GM21529 (cell line): ENCODE measurements around the gene RAMACL.
A peak's percentile ranks its signal among the peaks of the same experiment; 100 is the strongest.
"Not testable (repeated sequence)": the region's sequence is repeated elsewhere in the genome, so short reads cannot be mapped to it uniquely, and the experiment has no call there.

Source experiments
- ATAC-seq: cut with Tn5 transposase; IDR thresholded peaks from one replicate; pipeline ENCODE4 v1.9.1; 2021; ENCODE audit not compliant: unreplicated experiment

RAMACL gene

DNA sequence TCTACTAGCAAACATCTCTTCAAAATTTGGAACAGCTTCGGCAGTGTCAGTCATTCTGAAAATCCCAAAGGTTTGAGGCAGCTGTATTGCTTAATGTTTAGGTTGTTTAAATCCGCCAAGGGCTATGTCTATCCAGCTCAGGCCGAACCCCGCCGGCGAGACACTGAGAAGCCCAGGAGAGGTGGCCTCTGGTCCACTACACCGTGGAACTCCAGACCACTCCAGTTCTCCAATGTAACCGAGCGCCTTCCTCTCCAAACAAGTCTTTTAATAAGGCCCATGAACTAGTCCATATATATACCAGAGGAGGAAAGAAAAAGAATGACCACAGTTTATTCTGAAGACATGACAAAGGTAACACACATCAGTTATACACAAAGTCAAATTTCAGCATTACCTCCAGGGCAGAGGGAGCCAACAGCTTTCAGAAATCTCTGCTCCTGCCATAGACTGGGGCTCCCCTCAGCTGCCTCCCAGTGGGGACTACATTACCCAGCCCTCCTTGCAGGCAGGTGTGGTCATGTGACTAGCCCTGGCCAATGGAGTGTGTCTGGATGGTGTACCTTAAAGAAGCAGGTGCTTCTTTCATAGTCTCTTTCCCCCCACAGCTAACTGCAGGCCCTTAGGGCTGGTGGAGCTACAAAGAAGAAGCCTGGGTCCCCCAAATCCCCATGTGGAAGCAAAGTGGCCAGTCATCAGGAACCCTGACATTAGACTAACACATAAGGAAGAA lies at the start of gene RAMACL:
Gene RAMACL (minus strand): TSS at position 255 of the 733 bp plus-strand sequence. CDS start 201 bp downstream, at position 54.
- ATAC-seq = peak; percentile 67

DNA sequence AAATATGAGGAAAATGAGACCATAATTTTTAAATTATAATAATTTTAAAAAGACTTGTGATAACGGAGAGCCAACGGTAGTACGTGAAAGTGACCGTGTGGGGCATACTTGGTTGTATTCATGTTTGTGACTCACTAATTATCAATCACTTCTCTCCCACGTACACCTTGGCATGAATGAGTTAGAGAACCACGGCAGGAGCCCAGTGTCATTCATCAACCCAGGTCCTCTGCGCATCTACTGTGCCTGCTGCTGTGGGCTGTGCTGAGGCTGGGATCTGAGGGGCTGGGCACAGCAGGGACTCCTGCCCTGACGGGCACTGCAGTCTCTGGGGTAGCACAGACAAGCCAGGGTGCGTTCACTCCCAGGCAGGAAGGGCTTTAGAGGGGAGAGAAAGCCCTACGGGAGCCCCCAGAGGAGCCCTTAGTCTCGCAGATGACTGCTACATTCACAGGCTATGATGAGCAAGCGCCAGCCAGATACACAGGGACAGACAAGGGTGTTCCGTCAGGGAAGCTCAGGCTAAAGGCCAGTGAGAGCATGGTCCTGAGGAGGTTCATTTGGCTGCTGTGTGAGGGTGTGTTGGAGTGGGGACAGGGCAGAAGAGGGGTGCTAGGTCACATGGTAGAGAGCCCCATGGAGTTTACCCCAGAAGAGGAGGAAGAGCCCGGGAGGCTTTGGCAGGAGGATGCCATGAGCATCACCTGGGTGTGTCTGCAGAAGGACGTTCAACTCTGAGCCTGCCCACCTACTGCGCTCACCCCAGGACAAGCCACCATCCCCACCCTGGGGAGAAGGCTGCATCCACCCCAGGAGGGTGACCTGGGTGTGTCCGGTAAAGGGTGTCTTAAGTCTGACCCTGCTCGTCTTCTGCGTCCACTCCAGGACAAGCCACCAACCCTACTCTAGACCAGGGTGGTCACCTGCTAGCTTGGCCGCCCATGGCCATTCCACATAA lies 48.8 kb upstream of the RAMACL start:
- no peak for ATAC-seq

GRCh38 chr6:166634581-166634980 lies 48.1 kb upstream of the RAMACL start:
- ATAC-seq = not testable (repeated sequence)

DNA sequence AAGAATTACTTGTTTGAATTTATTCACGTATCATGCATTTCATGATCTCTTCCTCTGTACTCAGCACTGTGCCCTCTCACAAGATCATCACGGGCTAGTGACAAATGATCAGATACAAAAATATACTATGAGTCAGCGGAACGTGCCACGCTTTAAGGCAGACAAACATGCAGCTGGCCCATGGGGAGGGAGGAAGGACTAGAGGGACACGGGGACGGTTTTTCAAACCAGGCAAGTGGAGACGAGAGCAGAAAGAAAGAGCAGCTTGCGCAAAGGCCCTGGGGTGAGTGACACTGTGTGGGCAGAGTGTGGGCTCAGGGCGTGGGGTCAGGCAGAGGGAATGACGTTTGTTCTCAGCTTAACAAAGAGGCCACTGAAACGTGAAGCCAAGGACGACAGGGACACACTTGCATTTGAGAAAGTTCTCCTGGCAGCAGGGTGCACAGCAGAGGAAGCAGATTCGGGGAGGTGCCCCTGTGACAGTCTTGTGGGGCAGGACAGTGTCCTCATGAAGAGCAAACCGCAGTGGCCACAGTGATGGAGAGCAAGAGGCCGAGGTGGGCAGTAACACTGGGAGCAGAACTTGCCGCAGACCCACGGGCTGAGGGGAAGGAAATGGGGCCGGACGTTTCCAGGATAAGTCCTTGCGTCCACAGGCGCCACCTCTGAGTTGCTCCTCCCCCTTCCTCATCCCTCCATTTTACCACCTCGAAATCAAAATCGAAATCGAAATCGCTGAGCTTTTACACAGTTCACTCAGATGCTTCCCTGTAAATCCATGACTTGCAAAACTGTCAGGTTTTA lies 47.5 kb upstream of the RAMACL start:
- ATAC-seq = no peak

- no peak for ATAC-seq
Observed at GRCh38 chr6:166632731-166633130, 46.3 kb upstream of the RAMACL start.

DNA sequence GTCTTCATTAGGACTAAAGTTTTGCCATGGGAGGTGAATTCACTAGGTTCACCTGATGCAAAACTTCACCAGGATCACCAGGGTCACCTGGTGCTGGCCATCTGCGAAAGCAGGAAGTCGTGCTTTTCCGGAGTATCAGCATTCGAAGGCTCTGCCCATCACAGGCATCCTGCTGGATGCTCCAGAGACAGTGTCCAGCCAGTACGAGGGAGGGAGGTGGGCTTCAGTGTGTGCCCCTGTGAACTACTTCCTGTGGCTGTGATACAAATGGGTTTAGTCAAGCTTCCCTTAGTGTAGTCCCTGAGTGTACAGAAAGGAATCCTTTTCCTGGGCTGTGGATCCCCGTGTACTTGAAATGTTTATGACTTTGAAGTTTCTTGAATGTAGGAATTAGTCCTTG lies 44.0 kb upstream of the RAMACL start:
- no peak for ATAC-seq

DNA sequence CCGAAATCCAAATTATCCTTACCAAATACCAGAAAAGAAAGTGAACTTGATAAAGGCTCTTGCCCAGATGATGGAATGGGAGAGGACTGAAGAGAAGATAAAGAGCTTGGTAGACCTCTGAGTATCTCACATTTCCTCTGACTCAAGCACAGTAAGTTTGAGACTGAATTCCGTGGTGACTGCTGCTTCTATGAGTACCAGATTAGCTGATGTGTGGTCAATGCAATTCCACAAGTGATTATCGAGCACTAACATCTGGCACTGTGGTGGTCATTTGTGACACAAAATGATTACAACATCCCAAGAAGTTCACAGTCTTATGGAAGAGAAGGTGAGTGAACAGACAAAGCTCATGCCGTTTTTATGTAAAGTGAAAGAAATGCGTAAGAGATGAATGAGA lies 43.1 kb upstream of the RAMACL start:
- no peak for ATAC-seq

- ATAC-seq = peak; percentile 28
Observed at GRCh38 chr6:166627875-166628801, 41.7 kb upstream of the RAMACL start.

DNA sequence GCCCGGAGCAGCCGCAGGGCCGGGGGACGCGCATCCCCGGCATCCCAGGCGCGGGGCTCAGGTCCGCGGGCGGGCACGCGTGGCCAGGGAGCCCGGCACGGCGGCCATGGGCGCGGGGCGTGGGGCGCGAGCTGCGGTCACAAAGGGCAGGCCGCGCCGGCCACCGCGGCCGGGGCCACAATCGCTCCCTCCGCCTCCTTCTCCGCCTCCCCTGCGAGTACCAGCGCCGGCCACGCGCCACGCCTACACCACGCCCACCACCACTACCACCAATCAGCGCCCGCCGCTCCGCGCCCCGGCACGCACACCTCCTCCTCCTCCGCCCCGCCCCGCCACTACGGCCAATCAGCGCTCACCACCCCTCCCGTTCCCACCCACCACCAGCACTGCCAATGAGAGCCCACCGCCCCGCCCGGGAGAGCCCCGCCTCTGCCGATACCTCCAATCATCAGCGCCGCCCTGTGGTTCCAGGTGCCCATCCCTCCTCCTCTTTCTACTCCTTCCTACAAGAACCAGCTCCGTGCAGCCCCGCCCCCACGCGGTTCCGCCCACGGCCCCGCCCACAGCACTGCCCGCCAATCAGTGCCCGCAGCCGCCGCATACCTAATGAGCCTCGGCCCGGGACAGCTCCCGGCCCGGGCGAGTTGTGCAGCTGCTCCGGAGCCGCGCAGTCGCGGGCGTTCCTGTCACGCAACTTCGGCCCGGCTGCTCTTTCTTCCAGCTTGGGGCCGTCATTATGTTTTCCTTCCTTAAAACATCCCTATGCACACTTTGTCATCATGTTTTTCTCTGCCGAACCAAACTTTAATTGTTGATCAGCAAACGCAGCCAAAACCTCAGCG lies 40.8 kb upstream of the RAMACL start, which contains the start of gene RPS6KA2:
Gene RPS6KA2 (minus strand): TSS at position 219 of the 842 bp plus-strand sequence. CDS start 232 bp downstream, outside the sequence.
- ATAC-seq = peak; percentile 89

- no peak for ATAC-seq
Observed at GRCh38 chr6:166626177-166627032, 39.9 kb upstream of the RAMACL start.

GRCh38 chr6:166625356-166625755 lies 38.9 kb upstream of the RAMACL start:
- ATAC-seq = no peak

GRCh38 chr6:166624275-166624674 lies 37.8 kb upstream of the RAMACL start:
- ATAC-seq = no peak

DNA sequence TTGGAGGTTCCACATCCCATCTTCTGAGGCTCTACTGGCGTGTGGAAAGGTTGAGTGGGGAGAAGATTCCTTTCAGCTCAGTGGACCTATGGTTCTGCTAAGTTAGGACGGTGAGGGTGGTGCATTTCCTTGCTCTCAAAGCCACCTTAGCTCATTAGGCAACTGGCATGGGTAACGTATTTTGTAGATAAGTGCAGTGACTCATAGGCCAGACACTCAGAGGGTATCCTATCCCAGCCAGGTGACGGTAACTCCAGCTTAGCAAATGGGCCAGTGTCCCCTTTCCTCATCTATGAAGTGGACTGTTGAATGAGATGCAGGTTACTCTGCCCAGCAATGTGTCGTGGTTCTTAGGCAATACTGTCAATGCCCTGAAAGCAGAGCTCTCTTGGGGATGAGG lies 36.8 kb upstream of the RAMACL start:
- no peak for ATAC-seq

- no peak for ATAC-seq
Observed at GRCh38 chr6:166621114-166621540, 34.6 kb upstream of the RAMACL start.

GRCh38 chr6:166620478-166621113 lies 34.1 kb upstream of the RAMACL start:
- no peak for ATAC-seq

DNA sequence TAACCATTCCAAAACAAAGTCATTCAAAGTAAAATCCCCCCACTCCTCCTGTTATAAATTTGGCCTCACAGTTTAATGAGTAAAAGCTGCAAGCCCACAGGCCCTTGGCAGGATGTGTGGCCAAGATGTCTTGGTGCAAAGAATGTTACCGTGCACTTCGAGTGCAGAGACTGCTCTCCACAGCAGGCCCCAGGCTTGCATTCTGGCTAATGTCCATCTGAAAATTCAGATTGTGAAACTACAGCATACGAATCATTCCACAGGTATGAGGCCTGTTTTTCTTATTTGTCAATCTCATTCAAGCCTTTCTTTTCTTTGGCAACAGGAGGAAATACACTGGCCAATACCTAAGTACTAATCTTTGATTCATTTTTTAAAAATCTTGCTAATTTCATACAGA lies 33.4 kb upstream of the RAMACL start:
- ATAC-seq = no peak
